CD4-positive, alpha-beta T cell (primary cell): ENCODE data around the gene EPS15. TPM values are rescaled to one million over a fixed set of nuclear protein-coding genes. Genes with fewer than 3 reads are reported as not detected.

Experiments
- ATAC-seq: fragments of 200-7000 bp; cut with Tn5 transposase; one replicate; pipeline ENCODE4 v1.10.0; 2022; ENCODE audit warnings: mild to moderate bottlenecking; ENCODE audit not compliant: poor library complexity
- CTCF ChIA-PET: fragments of 350-600 bp; sonication (Branson Sonifier 250); formaldehyde crosslinking; loops from one replicate; lab custom pipeline; 2021; ENCODE audit warnings: antibody characterized with exemption, inconsistent platforms; lab: Charles Lee
- POLR2A ChIA-PET: fragments of 350-600 bp; sonication (Branson Sonifier 250); formaldehyde crosslinking; loops from one replicate; lab custom pipeline; 2021; ENCODE audit warnings: antibody characterized with exemption, inconsistent platforms; lab: Charles Lee
- DNase-seq, 14 experiments: peaks; one replicate each; pipeline ENCODE4 v3.0.0-alpha.2; 2013 to 2020; ENCODE audit warnings: mixed read lengths in 2 of 14
- H3K27ac ChIP-seq, 2 donors: one replicate each; pipeline versions ENCODE4 v1.5.1 to v1.7.0; 2013; ENCODE audit warnings: low read length in 2 of 2, low read depth in 1 of 2, mild to moderate bottlenecking in 1 of 2
- H3K27me3 ChIP-seq, 2 experiments: 1 replicate in 1 of 2; 2 replicates in 1 of 2; pipeline versions ENCODE4 v1.6.1 to v1.7.0; 2013; ENCODE audit warnings: low read length in 2 of 2, control low read depth in 1 of 2, mild to moderate bottlenecking in 1 of 2, moderate library complexity in 1 of 2; ENCODE audit not compliant: insufficient read depth in 2 of 2, control insufficient read depth in 1 of 2
- H3K36me3 ChIP-seq: one replicate; pipeline ENCODE4 v1.6.1; 2013; ENCODE audit warnings: low read length, control low read depth; ENCODE audit not compliant: insufficient read depth
- H3K4me1 ChIP-seq: one replicate; pipeline ENCODE4 v1.6.1; 2013; ENCODE audit warnings: low read length, control low read depth; ENCODE audit not compliant: insufficient read depth
- H3K4me3 ChIP-seq: one replicate; pipeline ENCODE4 v1.5.1; 2013; ENCODE audit warnings: mild to moderate bottlenecking, low read length, moderate library complexity
- H3K9me3 ChIP-seq, 2 experiments: 1 replicate in 1 of 2; 2 replicates in 1 of 2; pipeline versions ENCODE4 v1.6.1 to v1.7.0; 2013; ENCODE audit warnings: low read length in 2 of 2, mild to moderate bottlenecking in 2 of 2, control low read depth in 1 of 2, moderate library complexity in 1 of 2; ENCODE audit not compliant: control insufficient read depth in 1 of 2, insufficient read depth in 1 of 2
- H3K27ac Mint-ChIP-seq: one replicate; pipeline ENCODE4 v1.8.0; 2020; ENCODE audit warnings: mixed read lengths
- H3K27me3 Mint-ChIP-seq: one replicate; pipeline ENCODE4 v1.8.0; 2021; ENCODE audit warnings: mixed read lengths
- H3K36me3 Mint-ChIP-seq: one replicate; pipeline ENCODE4 v1.8.0; 2021; ENCODE audit warnings: low read depth, mixed read lengths
- H3K4me1 Mint-ChIP-seq: one replicate; pipeline ENCODE4 v1.8.0; 2021; ENCODE audit warnings: low read depth, mixed read lengths
- H3K4me3 Mint-ChIP-seq: one replicate; pipeline ENCODE4 v1.8.0; 2020; ENCODE audit warnings: mild to moderate bottlenecking, mixed read lengths
- H3K9me3 Mint-ChIP-seq: one replicate; pipeline ENCODE4 v1.8.0; 2020; ENCODE audit warnings: mixed read lengths
- intact Hi-C, 2 experiments: fragments of 100-400 bp; cut with DNase I in 1 of 2; cut with micrococcal nuclease in 1 of 2; formaldehyde crosslinking; loops; one replicate each; pipeline versions ENCODE4 v1.15.1 to v1.9.0; 2023 to 2025; cut with DNase I, micrococcal nuclease
- total RNA-seq, 174 experiments: library from RNA in 2 of 174; stranded (reverse) in 2 of 174; gene quantifications; one replicate each; pipeline ENCODE4 v1.2.3 and lab custom pipeline; 2021 to 2026
- TF ChIP-seq, protein P1 (sequence below): fragments of 200-600 bp; IDR thresholded peaks from one replicate; pipeline ENCODE4 v1.8.0; 2022; ENCODE audit warnings: antibody characterized with exemption, mild to moderate bottlenecking

The EPS15 gene
- total RNA-seq, 2 experiments from 2014 or later = 44.5 to 47.9 TPM

DNA sequence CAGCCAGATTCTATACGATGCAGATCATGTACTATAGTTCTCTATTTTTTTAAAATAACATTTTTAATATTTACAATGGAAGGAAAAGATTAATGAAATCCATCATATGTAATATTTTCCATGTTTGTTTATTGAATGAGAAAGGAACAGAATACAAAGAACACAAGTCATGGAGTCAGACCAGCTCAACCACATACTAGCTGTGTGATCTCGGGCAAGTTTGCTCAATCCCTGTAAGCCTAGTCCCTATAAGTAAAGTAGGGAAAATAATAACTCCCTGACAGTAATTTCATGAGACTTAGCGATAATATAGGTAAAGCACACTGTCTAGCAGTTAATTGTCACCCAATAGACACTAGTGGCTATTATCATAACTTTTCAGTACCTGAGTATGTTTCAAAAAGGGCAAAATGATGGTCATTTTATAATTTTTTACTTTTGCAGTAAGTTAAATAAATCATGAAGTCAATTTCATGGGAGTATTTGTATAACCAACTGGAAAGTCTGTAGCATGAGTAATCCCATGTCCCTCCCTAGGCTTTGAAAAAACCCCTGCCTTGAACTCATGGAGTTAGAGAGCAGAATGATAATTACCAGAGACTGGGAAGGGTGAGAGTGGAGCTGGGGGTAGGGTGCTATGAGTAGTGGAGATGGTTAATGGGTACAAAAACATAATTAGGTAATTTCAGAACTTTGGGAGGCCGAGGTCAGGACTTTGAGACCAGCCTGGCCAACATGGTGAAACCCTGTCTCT lies 37.0 kb upstream of the EPS15 start:
- DNase-seq (no peak), ATAC-seq (no peak)
- Histone ChIP-seq H3K36me3 (no peaks in the 10 kb centered on the region), H3K4me1 (no peaks in the 10 kb centered on the region), H3K27ac (no peak overlapping the region), H3K4me3 (no peak overlapping the region), H3K27me3 (no peaks in the 10 kb centered on the region), H3K9me3 (no peaks in the 10 kb centered on the region)
- H3K9me3 Mint-ChIP-seq = no peaks in the 10 kb centered on the region
- ChIA-PET CTCF (no interaction called here), POLR2A (no interaction called here)
- H3K27me3 Mint-ChIP-seq = no peaks in the 10 kb centered on the region
- H3K4me3 Mint-ChIP-seq = no peak overlapping the region
- TF ChIP-seq, protein P1, sequence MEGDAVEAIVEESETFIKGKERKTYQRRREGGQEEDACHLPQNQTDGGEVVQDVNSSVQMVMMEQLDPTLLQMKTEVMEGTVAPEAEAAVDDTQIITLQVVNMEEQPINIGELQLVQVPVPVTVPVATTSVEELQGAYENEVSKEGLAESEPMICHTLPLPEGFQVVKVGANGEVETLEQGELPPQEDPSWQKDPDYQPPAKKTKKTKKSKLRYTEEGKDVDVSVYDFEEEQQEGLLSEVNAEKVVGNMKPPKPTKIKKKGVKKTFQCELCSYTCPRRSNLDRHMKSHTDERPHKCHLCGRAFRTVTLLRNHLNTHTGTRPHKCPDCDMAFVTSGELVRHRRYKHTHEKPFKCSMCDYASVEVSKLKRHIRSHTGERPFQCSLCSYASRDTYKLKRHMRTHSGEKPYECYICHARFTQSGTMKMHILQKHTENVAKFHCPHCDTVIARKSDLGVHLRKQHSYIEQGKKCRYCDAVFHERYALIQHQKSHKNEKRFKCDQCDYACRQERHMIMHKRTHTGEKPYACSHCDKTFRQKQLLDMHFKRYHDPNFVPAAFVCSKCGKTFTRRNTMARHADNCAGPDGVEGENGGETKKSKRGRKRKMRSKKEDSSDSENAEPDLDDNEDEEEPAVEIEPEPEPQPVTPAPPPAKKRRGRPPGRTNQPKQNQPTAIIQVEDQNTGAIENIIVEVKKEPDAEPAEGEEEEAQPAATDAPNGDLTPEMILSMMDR = no peak
- H3K36me3 Mint-ChIP-seq = no peaks in the 10 kb centered on the region
- intact Hi-C loops = no loop called here
- no peaks in the 10 kb centered on the region for H3K4me1 Mint-ChIP-seq
- H3K27ac Mint-ChIP-seq = no peak overlapping the region

DNA sequence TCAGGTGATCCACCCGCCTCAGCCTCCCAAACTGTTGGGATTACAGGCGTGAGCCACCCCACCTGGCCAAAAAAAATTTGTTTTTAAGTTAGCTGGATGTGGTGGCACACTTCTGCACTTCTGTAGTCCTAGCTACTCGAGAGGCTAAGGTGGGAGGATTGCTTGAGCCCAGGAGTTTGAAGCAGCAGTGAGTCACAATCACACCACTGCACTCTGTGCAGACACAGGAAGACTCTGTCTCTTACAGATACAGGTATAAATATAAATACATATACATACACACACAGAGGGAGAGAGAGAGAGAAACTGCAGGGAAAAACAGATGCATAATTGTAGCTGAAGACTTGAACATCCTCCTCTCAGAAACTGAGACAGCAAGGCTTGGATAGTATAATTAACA lies 34.8 kb upstream of the EPS15 start:
- Histone ChIP-seq H3K27me3 (no peaks in the 10 kb centered on the region), H3K36me3 (no peaks in the 10 kb centered on the region), H3K4me1 (peaks cover 6% of the 10 kb centered on the region), H3K27ac (no peak overlapping the region), H3K9me3 (no peaks in the 10 kb centered on the region), H3K4me3 (no peak overlapping the region)
- ATAC-seq (no peak), DNase-seq (no peak)
- intact Hi-C loops = no loop called here
- H3K4me3 Mint-ChIP-seq = no peak overlapping the region
- H3K4me1 Mint-ChIP-seq = peaks cover 4% of the 10 kb centered on the region
- no peak overlapping the region for H3K27ac Mint-ChIP-seq
- ChIA-PET CTCF (no interaction called here), POLR2A (interaction anchor here (0.6 kb wide), 1 partner anchor 1676 kb away, joined by 3 read pairs; no protein-coding TSS in a partner anchor)
- TF ChIP-seq, protein P1 = no peak
- no peaks in the 10 kb centered on the region for H3K36me3 Mint-ChIP-seq
- no peaks in the 10 kb centered on the region for H3K27me3 Mint-ChIP-seq
- H3K9me3 Mint-ChIP-seq = no peaks in the 10 kb centered on the region

DNA sequence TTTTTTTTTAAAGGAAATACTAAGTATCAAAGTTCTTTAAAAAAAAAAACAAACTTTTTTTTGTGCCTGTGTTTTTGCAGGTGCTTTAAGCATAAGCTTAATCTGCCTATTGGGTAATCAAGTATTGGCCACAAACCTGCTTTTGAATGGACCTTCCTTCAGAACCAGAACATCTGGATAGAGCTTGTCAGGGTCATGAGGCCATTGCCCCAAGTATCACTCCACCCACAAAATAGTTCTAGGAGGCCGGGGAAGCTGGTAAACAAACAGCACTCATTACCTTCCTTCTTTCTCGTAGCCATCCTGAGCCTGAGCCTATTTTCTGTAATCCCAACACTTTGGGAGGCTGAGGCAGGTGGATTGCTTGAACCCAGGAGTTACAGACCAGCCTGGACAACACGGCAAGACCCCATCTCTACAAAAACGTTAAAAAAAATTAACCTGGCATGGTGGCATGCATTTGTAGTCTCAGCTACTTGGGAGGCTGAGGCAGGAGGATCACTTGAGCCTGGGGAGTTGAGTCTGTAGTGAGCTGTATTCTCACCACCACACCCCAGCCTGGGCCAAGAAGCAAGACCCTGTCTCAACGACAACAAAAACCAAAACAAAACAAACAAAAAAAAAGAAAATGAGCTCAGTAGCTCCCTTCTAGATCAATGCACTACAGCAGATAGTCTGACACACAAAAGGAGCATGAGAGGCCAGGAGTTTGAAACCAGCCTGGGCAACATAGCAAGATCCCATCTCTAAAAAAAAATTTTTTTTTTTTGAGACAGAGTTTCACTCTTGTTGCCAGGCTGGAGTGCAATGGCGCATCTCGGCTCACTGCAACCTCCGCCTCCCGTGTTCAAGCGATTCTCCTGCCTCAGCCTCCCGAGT lies 34.1 kb upstream of the EPS15 start:
- Mint-ChIP-seq H3K9me3 (no peaks in the 10 kb centered on the region), H3K4me3 (no peak overlapping the region), H3K4me1 (peaks cover 12% of the 10 kb centered on the region), H3K27me3 (no peaks in the 10 kb centered on the region), H3K27ac (no peak overlapping the region), H3K36me3 (no peaks in the 10 kb centered on the region)
- CTCF ChIA-PET = interaction anchor here (0.6 kb wide), 1 partner anchor 74 kb away, joined by 3 read pairs; no protein-coding TSS in a partner anchor
- H3K9me3 ChIP-seq = no peaks in the 10 kb centered on the region
- intact Hi-C loops = no loop called here
- ATAC-seq (no peak), DNase-seq (no peak)
- peaks cover 14% of the 10 kb centered on the region for H3K4me1 ChIP-seq
- TF ChIP-seq, protein P1 = no peak
- no peak overlapping the region for H3K27ac ChIP-seq
- H3K4me3 ChIP-seq = no peak overlapping the region
- H3K36me3 ChIP-seq = no peaks in the 10 kb centered on the region
- H3K27me3 ChIP-seq = no peaks in the 10 kb centered on the region
- POLR2A ChIA-PET = interaction anchor here (0.6 kb wide), 1 partner anchor 1677 kb away, joined by 3 read pairs; no protein-coding TSS in a partner anchor
